Natural killer cell (primary cell): ENCODE measurements around the gene ITGAL. TPM values are rescaled to one million over a fixed set of nuclear protein-coding genes. Genes with fewer than 3 reads are reported as not detected.
A peak's percentile ranks its signal among the peaks of the same experiment; 100 is the strongest.

ENCODE experiments used
- ATAC-seq, 3 donors: fragments of 150-1000 bp in 2 of 3; fragments of 200-7000 bp in 1 of 3; cut with Tn5 transposase; 1 replicate in 1 of 3; 2 replicates in 2 of 3; pipeline ENCODE4 v1.10.0; 2021; ENCODE audit warnings: mild to moderate bottlenecking in 2 of 3, moderate library complexity in 2 of 3
- DNase-seq, 2 donors: peaks; one replicate each; pipeline versions ENCODE4 v3.0.0 to v3.0.0-alpha.2; 2013 to 2021; ENCODE audit warnings: mixed read lengths in 1 of 2
- H3K27ac ChIP-seq: one replicate; pipeline ENCODE4 v1.5.1; 2013; ENCODE audit warnings: mild to moderate bottlenecking, low read length
- H3K27me3 ChIP-seq: one replicate; pipeline ENCODE4 v1.6.1; 2013; ENCODE audit warnings: low read length; ENCODE audit not compliant: control insufficient read depth, insufficient read depth
- H3K36me3 ChIP-seq: one replicate; pipeline ENCODE4 v1.6.1; 2013; ENCODE audit warnings: low read length; ENCODE audit not compliant: control insufficient read depth, insufficient read depth
- H3K4me1 ChIP-seq: one replicate; pipeline ENCODE4 v1.6.1; 2013; ENCODE audit warnings: low read length; ENCODE audit not compliant: control insufficient read depth, insufficient read depth
- H3K4me3 ChIP-seq: one replicate; pipeline ENCODE4 v1.5.1; 2013; ENCODE audit warnings: low read length
- H3K9me3 ChIP-seq: one replicate; pipeline ENCODE4 v1.6.1; 2013; ENCODE audit warnings: low read length; ENCODE audit not compliant: control insufficient read depth, insufficient read depth
- H3K27ac Mint-ChIP-seq, 2 donors: one replicate each; pipeline ENCODE4 v1.8.0; 2022; ENCODE audit warnings: mild to moderate bottlenecking in 2 of 2, mixed read lengths in 2 of 2, moderate library complexity in 1 of 2
- H3K27me3 Mint-ChIP-seq, 2 donors: one replicate each; pipeline ENCODE4 v1.8.0; 2022; ENCODE audit warnings: low read depth in 2 of 2, mixed read lengths in 2 of 2
- H3K36me3 Mint-ChIP-seq: one replicate; pipeline ENCODE4 v1.8.0; 2022; ENCODE audit warnings: mixed read lengths
- H3K4me1 Mint-ChIP-seq, 2 donors: one replicate each; pipeline ENCODE4 v1.8.0; 2022; ENCODE audit warnings: mixed read lengths in 2 of 2
- H3K4me3 Mint-ChIP-seq: one replicate; pipeline ENCODE4 v1.8.0; 2022; ENCODE audit warnings: mild to moderate bottlenecking, moderate library complexity, mixed read lengths
- H3K9me3 Mint-ChIP-seq, 2 donors: one replicate each; pipeline ENCODE4 v1.8.0; 2022; ENCODE audit warnings: mixed read lengths in 2 of 2
- WGBS: methylation state at CpG from one replicate; pipeline ENCODE4 v1.1.7; 2013; ENCODE audit warnings: missing lambda C conversion rate; ENCODE audit not compliant: insufficient coverage; 5-methylcytosine and 5-hydroxymethylcytosine counted together
- intact Hi-C: fragments of 100-400 bp; cut with micrococcal nuclease; formaldehyde crosslinking; loops from one replicate; pipeline ENCODE4 v1.14.2; 2022
- total RNA-seq, 4 donors: library from RNA; stranded (reverse); fragments of 120-200 nt in 1 of 4; gene quantifications; one replicate each; pipeline versions ENCODE4 v1.2.3 to v1.2.4, GENCODE V29; 2013 to 2022
- TF ChIP-seq, protein P1 (sequence below): fragments of 200-600 bp; IDR thresholded peaks from one replicate; pipeline ENCODE4 v1.8.0; 2022; ENCODE audit warnings: antibody characterized with exemption

Gene ITGAL
- total RNA-seq, 3 donors from 2014 or later (not counting 1 experiment from before 2014, with no cell fraction given): 1,131 to 1,260 (median 1,176) TPM

DNA sequence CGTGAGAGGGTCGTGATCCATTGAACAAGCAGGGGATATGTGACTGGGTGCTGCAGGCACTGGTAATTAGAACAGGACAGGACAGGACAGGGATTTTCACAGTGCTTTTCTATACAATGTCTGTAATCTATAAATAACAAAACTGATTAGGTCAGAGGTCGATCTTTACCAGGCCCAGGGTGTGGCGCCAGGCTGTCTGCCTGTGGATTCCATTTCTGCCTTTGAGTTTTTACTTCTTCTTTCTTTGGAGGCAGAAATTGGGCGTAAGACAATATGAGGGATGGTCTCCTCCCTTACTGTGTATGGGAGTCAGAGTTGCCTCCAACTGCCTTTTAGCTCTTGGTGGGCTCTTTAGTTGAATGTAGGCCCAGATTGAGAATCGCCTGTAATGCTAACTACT, 87.1 kb downstream of the ITGAL start:
- peaks cover 12% of the 10 kb centered on the region for H3K36me3 ChIP-seq
- 97% methylated on average over 6 of the region's 6 CpGs for WGBS
- H3K27me3 ChIP-seq: no peaks in the 10 kb centered on the region
- DNase-seq: no peak
- H3K4me3 ChIP-seq: no peak overlapping the region
- peaks cover 43% of the 10 kb centered on the region for H3K4me1 ChIP-seq
- no peak overlapping the region for H3K27ac ChIP-seq
- Mint-ChIP-seq H3K4me1 (peaks cover 26 to 31% of the 10 kb centered on the region in 2 donors), H3K27me3 (peaks cover 0 to 4% of the 10 kb centered on the region in 2 donors), H3K9me3 (no peaks in the 10 kb centered on the region), H3K36me3 (no peaks in the 10 kb centered on the region), H3K27ac (peak overlapping the region; percentile 89 to 94), H3K4me3 (peak overlapping the region; percentile 89)
- intact Hi-C loops: loop anchor here (2.0 kb wide), 1 partner anchor 33 kb away; the partner anchor contains the start of gene ZNF768
- H3K9me3 ChIP-seq: no peaks in the 10 kb centered on the region
- TF ChIP-seq, protein P1, sequence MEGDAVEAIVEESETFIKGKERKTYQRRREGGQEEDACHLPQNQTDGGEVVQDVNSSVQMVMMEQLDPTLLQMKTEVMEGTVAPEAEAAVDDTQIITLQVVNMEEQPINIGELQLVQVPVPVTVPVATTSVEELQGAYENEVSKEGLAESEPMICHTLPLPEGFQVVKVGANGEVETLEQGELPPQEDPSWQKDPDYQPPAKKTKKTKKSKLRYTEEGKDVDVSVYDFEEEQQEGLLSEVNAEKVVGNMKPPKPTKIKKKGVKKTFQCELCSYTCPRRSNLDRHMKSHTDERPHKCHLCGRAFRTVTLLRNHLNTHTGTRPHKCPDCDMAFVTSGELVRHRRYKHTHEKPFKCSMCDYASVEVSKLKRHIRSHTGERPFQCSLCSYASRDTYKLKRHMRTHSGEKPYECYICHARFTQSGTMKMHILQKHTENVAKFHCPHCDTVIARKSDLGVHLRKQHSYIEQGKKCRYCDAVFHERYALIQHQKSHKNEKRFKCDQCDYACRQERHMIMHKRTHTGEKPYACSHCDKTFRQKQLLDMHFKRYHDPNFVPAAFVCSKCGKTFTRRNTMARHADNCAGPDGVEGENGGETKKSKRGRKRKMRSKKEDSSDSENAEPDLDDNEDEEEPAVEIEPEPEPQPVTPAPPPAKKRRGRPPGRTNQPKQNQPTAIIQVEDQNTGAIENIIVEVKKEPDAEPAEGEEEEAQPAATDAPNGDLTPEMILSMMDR: no peak
- no peak for ATAC-seq

DNA sequence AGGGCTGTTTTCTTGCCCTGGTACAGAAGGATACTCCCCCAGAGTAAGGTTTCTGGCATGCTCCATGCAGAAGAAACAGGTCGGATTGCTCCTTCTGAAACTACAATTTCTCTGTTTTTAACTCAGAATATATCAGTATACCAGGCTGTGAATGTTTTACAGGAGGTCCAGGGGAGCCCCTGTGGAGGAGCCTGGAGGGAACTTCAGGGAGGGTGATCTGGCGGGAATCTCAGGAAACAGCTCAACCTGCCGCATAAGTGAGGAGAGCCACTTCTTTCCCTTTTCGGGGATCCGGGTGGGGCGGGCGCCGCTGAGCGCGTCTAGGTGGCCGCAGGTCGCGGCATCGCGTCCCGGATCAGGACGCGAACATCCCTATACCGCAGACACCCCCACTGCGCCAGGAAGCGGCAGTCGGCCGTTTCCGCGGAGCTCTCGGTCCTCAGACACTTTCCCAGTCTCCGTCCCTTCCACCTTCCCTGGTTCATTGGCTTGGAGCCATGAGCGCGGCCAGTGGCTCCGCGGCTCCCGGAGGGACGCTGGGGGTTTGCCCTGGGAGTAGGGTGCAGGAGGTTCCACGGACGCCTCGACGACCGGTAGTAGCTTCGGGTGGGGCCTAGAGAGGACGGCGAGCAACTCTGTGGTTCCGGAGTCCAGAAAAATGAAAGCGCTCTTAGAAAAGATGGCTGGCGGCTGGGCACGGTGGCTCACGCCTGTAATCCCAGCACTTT, 88.7 kb downstream of the ITGAL start:
- H3K9me3 Mint-ChIP-seq: no peaks in the 10 kb centered on the region
- peak overlapping the region; percentile 93 for H3K4me3 Mint-ChIP-seq
- no peak for ATAC-seq
- H3K27ac ChIP-seq: peak overlapping the region; percentile 76
- no peaks in the 10 kb centered on the region for H3K36me3 Mint-ChIP-seq
- peak overlapping the region; percentile 89 to 92 for H3K27ac Mint-ChIP-seq
- H3K36me3 ChIP-seq: peaks cover 1% of the 10 kb centered on the region
- peak overlapping the region; percentile 54 for H3K4me3 ChIP-seq
- TF ChIP-seq, protein P1: no peak
- H3K4me1 Mint-ChIP-seq: peaks cover 26% of the 10 kb centered on the region in 2 donors
- peak in 1 of 2 donors; percentile 43 for DNase-seq
- H3K27me3 Mint-ChIP-seq: peaks cover 0 to 4% of the 10 kb centered on the region in 2 donors
- intact Hi-C loops: no loop called here
- H3K4me1 ChIP-seq: peaks cover 38% of the 10 kb centered on the region
- H3K27me3 ChIP-seq: no peaks in the 10 kb centered on the region
- no peaks in the 10 kb centered on the region for H3K9me3 ChIP-seq
- 12% methylated on average over 46 of the region's 46 CpGs for WGBS

DNA sequence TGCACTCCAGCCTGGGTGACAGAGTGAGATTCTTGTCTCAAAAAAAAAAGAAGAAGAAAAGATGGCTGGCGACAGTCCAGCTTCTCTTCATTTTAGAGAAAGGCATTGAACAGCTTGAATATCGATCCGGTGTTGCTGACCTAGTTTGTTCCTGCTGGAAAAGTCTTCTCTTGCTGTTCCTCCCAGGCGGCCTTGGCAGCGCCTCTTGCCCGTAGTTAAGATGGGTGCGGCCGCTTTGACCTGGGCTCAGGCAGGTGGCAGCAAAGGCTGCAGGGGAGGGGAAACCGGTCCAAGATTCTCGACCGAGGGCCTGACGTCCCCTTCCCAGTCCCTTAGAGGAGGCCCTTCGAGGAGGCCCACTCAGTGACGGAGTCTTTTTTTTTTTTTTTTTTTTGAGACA, 89.5 kb downstream of the ITGAL start:
- 97% methylated on average over 14 of the region's 14 CpGs for WGBS
- Histone ChIP-seq H3K9me3 (no peaks in the 10 kb centered on the region), H3K27ac (peak overlapping the region; percentile 76), H3K4me3 (peak overlapping the region; percentile 54), H3K27me3 (no peaks in the 10 kb centered on the region), H3K4me1 (peaks cover 30% of the 10 kb centered on the region), H3K36me3 (no peaks in the 10 kb centered on the region)
- Mint-ChIP-seq H3K4me1 (peaks cover 25 to 28% of the 10 kb centered on the region in 2 donors), H3K9me3 (no peaks in the 10 kb centered on the region), H3K36me3 (no peaks in the 10 kb centered on the region), H3K4me3 (peak overlapping the region; percentile 93), H3K27ac (peak overlapping the region; percentile 89 to 92), H3K27me3 (peaks cover 0 to 4% of the 10 kb centered on the region in 2 donors)
- ATAC-seq (no peak), DNase-seq (no peak)
- intact Hi-C loops: no loop called here
- TF ChIP-seq, protein P1: no peak
